Ureter (tissue), 1 donor: ENCODE data around the gene METTL22. TPM values are rescaled to one million over a fixed set of nuclear protein-coding genes. Genes with fewer than 3 reads are reported as not detected.

Source experiments
- DNase-seq: peaks from one replicate; pipeline ENCODE4 v3.0.0-alpha.2; 2020; ENCODE audit warnings: low spot score
- total RNA-seq: library from RNA; stranded (reverse); gene quantifications from one replicate; pipeline ENCODE4 v1.2.4, GENCODE V29; 2023
- donor health status: DM: yes; HTN: yes; CAD: no.

METTL22 gene
- total RNA-seq, 1 donor from 2014 or later = 35.7 TPM

- no peak for DNase-seq
These were observed 46.6 kb downstream of the METTL22 start for GRCh38 chr16:8668113-8668512.

GRCh38 chr16:8669481-8669880 lies 48.0 kb downstream of the METTL22 start:
- DNase-seq = no peak

- no peak for DNase-seq
These were observed 48.6 kb downstream of the METTL22 start for GRCh38 chr16:8670014-8670560.

- peak; percentile 44 for DNase-seq
These were observed 52.3 kb downstream of the METTL22 start for GRCh38 chr16:8673611-8674412.

- peak; percentile 92 for DNase-seq
These were observed 53.0 kb downstream of the METTL22 start, which contains the start of gene ABAT for GRCh38 chr16:8674413-8675022. Gene ABAT (plus strand): TSS chr16:8674617. CDS start chr16:8735740, 61,123 bp downstream.

- no peak for DNase-seq
These were observed 54.0 kb downstream of the METTL22 start for GRCh38 chr16:8675183-8676159.

GRCh38 chr16:8676160-8676547 lies 54.7 kb downstream of the METTL22 start:
- no peak for DNase-seq

GRCh38 chr16:8676737-8677375 lies 55.4 kb downstream of the METTL22 start:
- DNase-seq = no peak

- no peak for DNase-seq
These were observed 56.0 kb downstream of the METTL22 start for GRCh38 chr16:8677481-8677880.

- DNase-seq = no peak
These were observed 56.8 kb downstream of the METTL22 start for GRCh38 chr16:8678068-8678927.

GRCh38 chr16:8679151-8679550 lies 57.7 kb downstream of the METTL22 start:
- DNase-seq = no peak

GRCh38 chr16:8682551-8683259 lies 61.2 kb downstream of the METTL22 start:
- no peak for DNase-seq

- DNase-seq = no peak
These were observed 62.1 kb downstream of the METTL22 start for GRCh38 chr16:8683640-8684039.

GRCh38 chr16:8685617-8686016 lies 64.1 kb downstream of the METTL22 start:
- no peak for DNase-seq

- no peak for DNase-seq
These were observed 64.6 kb downstream of the METTL22 start for GRCh38 chr16:8686031-8686621.

GRCh38 chr16:8686879-8687278 lies 65.4 kb downstream of the METTL22 start:
- DNase-seq = no peak

- no peak for DNase-seq
These were observed 68.2 kb downstream of the METTL22 start for GRCh38 chr16:8689686-8690085.

- DNase-seq = no peak
These were observed 70.2 kb downstream of the METTL22 start for GRCh38 chr16:8691728-8692127.
